ENCODE results near the gene ABCA7. TPM values are rescaled to one million over a fixed set of nuclear protein-coding genes. Genes with fewer than 3 reads are reported as not detected.

The ABCA7 gene
- total and polyA plus RNA-seq, 2 of the 8 experiments (the other 6 are each of a cell fraction or from before 2014, with no cell fraction given): 10.4 to 25.6 TPM

DNA sequence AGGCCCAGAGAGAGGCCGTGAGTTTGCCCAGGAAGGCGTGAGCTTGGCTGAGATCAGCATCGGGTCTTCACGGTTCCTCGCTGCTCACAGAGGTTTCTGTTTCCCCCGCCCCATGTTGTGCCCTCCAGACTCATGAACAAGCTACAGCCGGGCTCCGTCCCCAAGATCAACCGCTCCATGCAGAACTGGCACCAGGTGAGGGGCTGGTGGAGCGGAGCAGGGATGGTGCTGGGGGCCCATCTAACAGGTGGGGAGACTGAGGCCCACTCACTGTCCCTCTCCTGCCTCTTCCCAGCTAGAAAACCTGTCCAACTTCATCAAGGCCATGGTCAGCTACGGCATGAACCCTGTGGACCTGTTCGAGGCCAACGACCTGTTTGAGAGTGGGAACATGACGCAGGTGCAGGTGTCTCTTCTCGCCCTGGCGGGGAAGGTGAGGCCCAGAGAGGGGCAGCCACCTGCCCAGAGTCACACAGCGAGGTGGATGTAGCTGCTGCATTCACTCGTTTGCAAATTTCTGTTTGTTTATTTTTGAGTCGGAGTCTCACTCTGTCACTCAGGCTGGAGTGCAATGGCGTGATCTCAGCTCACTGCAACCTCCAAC is 7.5 kb upstream of the ABCA7 start:
- no peak overlapping the region for H2AFZ ChIP-seq (ENCODE audit: low read length)
- no peak for FAIRE-seq
- CTCF ChIA-PET (ENCODE audit: partially characterized antibody): interaction anchor here (1.1 to 1.6 kb wide), 3 partner anchors 32 to 190 kb away, joined by 3 to 4 read pairs (median 3); no protein-coding TSS in a partner anchor

More for the DNA sequence above, 7.5 kb upstream of the ABCA7 start:
- no peak overlapping the region for H3K14ac ChIP-seq (ENCODE audit: insufficient read length)
- 87% methylated on average over 16 of the region's 20 CpGs; no CpG with 5 or more reads in 1 of the 2 experiments for WGBS, 2 experiments (ENCODE audit: extremely low coverage in 1 of 2, insufficient coverage in 1 of 2, insufficient read length in 1 of 2, insufficient replicate concordance in 2 of 2, low coverage in 1 of 2, low lambda C conversion rate in 2 of 2, missing lambda C conversion rate in 1 of 2)
- no peaks in the 10 kb centered on the region for H3K9me3 ChIP-seq (ENCODE audit: insufficient read depth in 2 of 2, low read depth in 1 of 2, low read length in 1 of 2)
- H2AK5ac ChIP-seq (ENCODE audit: low read depth, low read length): no peak overlapping the region
- no peak overlapping the region for H3K9ac ChIP-seq (replicated peaks in 1 of 4; ENCODE audit: extremely low read depth in 1 of 4, low read depth in 3 of 4, low read length in 3 of 4)
- H2BK5ac ChIP-seq (ENCODE audit: low read depth, low read length): no peak overlapping the region
- POLR2A ChIA-PET (ENCODE audit: partially characterized antibody): interaction anchor here (0.7 to 12.8 kb wide), 13 partner anchors 9 to 237 kb away, joined by 3 to 509 read pairs (median 3); partner anchors contain the start of genes ABCA7, CIRBP and RNU6-2
- no peak overlapping the region for H2BK12ac ChIP-seq (ENCODE audit: low read depth, low read length)
- no peak overlapping the region for H2BK20ac ChIP-seq (ENCODE audit: low read length)
- peaks cover 7% of the 10 kb centered on the region; the same call in 1 of the 2 replicates for H3K23me2 ChIP-seq (ENCODE audit: low read depth, low read length)
- H2BK120ac ChIP-seq (replicated peaks; ENCODE audit: low read depth, low read length): no peak overlapping the region
- H4K91ac ChIP-seq (replicated peaks; ENCODE audit: insufficient read length, low read length): no peak overlapping the region
- H3K36me3 ChIP-seq (ENCODE audit: control insufficient read depth in 2 of 4, insufficient read depth in 4 of 4, low read length in 3 of 4): peaks cover 20 to 40% (median 32%) of the 10 kb centered on the region in 4 experiments
- no peak overlapping the region for H4K5ac ChIP-seq (ENCODE audit: insufficient read length, low read depth, low read length)
- no peak overlapping the region for H3K56ac ChIP-seq (replicated peaks; ENCODE audit: insufficient read length, low read depth, low read length)
- H3K79me1 ChIP-seq (ENCODE audit: low read depth, low read length): peaks cover 3% of the 10 kb centered on the region
- H3K23ac ChIP-seq (ENCODE audit: insufficient read length): no peak overlapping the region
- peaks cover 0 to 9% (median 4%) of the 10 kb centered on the region in 4 experiments; a peak in 5 of 7 replicates for H3K4me1 ChIP-seq (replicated peaks in 1 of 4; ENCODE audit: control insufficient read depth in 3 of 4, insufficient read depth in 4 of 4, low read length in 3 of 4)
- H4K8ac ChIP-seq (ENCODE audit: extremely low read depth, insufficient read depth, low read length): no peak overlapping the region
- H3K4me2 ChIP-seq (ENCODE audit: insufficient read depth in 1 of 2, low read depth in 2 of 2, low read length in 2 of 2): no peak overlapping the region
- no peak for DNase-seq (ENCODE audit: low read depth in 1 of 2, low spot score in 2 of 2)
- no peak overlapping the region for H3K4ac ChIP-seq (replicated peaks; ENCODE audit: insufficient read length, low read depth, low read length)
- peaks cover 10 to 21% of the 10 kb centered on the region in 2 experiments for H4K20me1 ChIP-seq (replicated peaks in 1 of 2; ENCODE audit: control insufficient read depth in 1 of 2, insufficient read depth in 2 of 2, low read length in 2 of 2)
- no peak overlapping the region for H3K27ac ChIP-seq (ENCODE audit: low read depth, low read length)
- no peaks in the 10 kb centered on the region for H3K27me3 ChIP-seq (replicated peaks in 1 of 4; ENCODE audit: control insufficient read depth in 3 of 4, extremely low read depth in 1 of 4, insufficient read depth in 3 of 4, low read length in 3 of 4)
- no peak overlapping the region for H3K18ac ChIP-seq (ENCODE audit: extremely low read depth, low read length)
- TF ChIP-seq, protein P1, sequence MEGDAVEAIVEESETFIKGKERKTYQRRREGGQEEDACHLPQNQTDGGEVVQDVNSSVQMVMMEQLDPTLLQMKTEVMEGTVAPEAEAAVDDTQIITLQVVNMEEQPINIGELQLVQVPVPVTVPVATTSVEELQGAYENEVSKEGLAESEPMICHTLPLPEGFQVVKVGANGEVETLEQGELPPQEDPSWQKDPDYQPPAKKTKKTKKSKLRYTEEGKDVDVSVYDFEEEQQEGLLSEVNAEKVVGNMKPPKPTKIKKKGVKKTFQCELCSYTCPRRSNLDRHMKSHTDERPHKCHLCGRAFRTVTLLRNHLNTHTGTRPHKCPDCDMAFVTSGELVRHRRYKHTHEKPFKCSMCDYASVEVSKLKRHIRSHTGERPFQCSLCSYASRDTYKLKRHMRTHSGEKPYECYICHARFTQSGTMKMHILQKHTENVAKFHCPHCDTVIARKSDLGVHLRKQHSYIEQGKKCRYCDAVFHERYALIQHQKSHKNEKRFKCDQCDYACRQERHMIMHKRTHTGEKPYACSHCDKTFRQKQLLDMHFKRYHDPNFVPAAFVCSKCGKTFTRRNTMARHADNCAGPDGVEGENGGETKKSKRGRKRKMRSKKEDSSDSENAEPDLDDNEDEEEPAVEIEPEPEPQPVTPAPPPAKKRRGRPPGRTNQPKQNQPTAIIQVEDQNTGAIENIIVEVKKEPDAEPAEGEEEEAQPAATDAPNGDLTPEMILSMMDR (IDR thresholded peaks at IDR 0.05; ENCODE audit: control extremely low read depth in 1 of 3, insufficient read depth in 1 of 3, low read depth in 1 of 3, low read length in 3 of 3): no peak
- TF ChIP-seq POLR2AphosphoS5 (IDR thresholded peaks at IDR 0.05; ENCODE audit: low read depth, low read length) (peak; percentile 69; the same call in 1 of the 2 replicates), MAFK (IDR thresholded peaks at IDR 0.05; ENCODE audit: low read depth, low read length) (no peak), POLR2A (IDR thresholded peaks at IDR 0.05; ENCODE audit: control extremely low read depth in 1 of 2, low read depth in 2 of 2, low read length in 2 of 2) (peak in 1 of 2 experiments; percentile 74; a peak in 2 of 3 replicates)
- no peak overlapping the region for H2BK15ac ChIP-seq (ENCODE audit: low read length)
- no peak overlapping the region for H3K4me3 ChIP-seq (ENCODE audit: extremely low read depth in 1 of 4, insufficient read depth in 2 of 4, low read depth in 3 of 4, low read length in 4 of 4)
- peaks cover 0 to 48% of the 10 kb centered on the region in 2 experiments; a peak in 3 of 4 replicates for H3K79me2 ChIP-seq (ENCODE audit: control insufficient read depth in 1 of 2, insufficient read depth in 2 of 2, low read length in 2 of 2)
